Prostate gland (tissue), 2 donors: ENCODE results near the gene PTGER4. TPM values are rescaled to one million over a fixed set of nuclear protein-coding genes. Genes with fewer than 3 reads are reported as not detected.

Experiments
- DNase-seq: peaks from one replicate; pipeline ENCODE4 v3.0.0-alpha.2; 2019; ENCODE audit warnings: low spot score
- H3K27ac ChIP-seq, 2 donors: fragments of 200-600 bp; sonication (generic); 2 replicates each; pipeline ENCODE4 v1.5.1; 2017 to 2019
- H3K27me3 ChIP-seq: fragments of 200-600 bp; sonication (generic); replicated peaks from 2 replicates; pipeline ENCODE4 v1.5.1; 2019; ENCODE audit not compliant: insufficient read depth
- H3K36me3 ChIP-seq, 2 donors: fragments of 200-600 bp; sonication (generic); 1 replicate in 1 of 2; 2 replicates in 1 of 2; pipeline versions ENCODE4 v1.5.1 to v1.8.1; 2017 to 2019
- H3K4me1 ChIP-seq: fragments of 200-600 bp; sonication (generic); replicated peaks from 2 replicates; pipeline ENCODE4 v1.5.1; 2019
- H3K4me3 ChIP-seq, 2 donors: fragments of 200-600 bp; sonication (generic); 2 replicates each; pipeline ENCODE4 v1.5.1; 2017 to 2019
- H3K9me3 ChIP-seq: fragments of 200-600 bp; sonication (generic); 2 replicates; pipeline ENCODE4 v1.5.1; 2017
- POLR2A ChIP-seq: fragments of 450-650 bp; IDR thresholded peaks from one replicate; pipeline ENCODE4 v1.6.1; 2016; ENCODE audit warnings: antibody characterized with exemption, mild to moderate bottlenecking
- POLR2AphosphoS5 ChIP-seq: sonication (generic); formaldehyde crosslinking; IDR thresholded peaks from one replicate; pipeline ENCODE4 v1.6.1; 2017; ENCODE audit warnings: antibody characterized with exemption
- WGBS: methylation state at CpG from one replicate; pipeline ENCODE4 v1.1.5; 2018; 5-methylcytosine and 5-hydroxymethylcytosine counted together
- intact Hi-C: fragments of 100-400 bp; cut with DNase I; formaldehyde crosslinking; loops from one replicate; pipeline ENCODE4 v1.14.2; 2022
- total RNA-seq, 2 donors: library from RNA; depleted of rRNA; stranded (reverse); fragments of >200 nt; gene quantifications; one replicate each; pipeline ENCODE4 v1.1.0, GENCODE V29; 2016
- TF ChIP-seq, protein P1 (sequence below), 4 experiments: fragments of 200-600 bp in 2 of 4; fragments of 450-650 bp in 2 of 4; sonication (generic) in 2 of 4; IDR thresholded peaks; 1 replicate in 3 of 4; 2 replicates in 1 of 4; pipeline ENCODE4 v1.5.1; 2016 to 2019; ENCODE audit warnings: antibody characterized with exemption in 4 of 4, mild to moderate bottlenecking in 2 of 4, moderate library complexity in 2 of 4

PTGER4 gene
- total RNA-seq, 2 donors from 2014 or later, result 22.0 to 78.3 TPM

DNA sequence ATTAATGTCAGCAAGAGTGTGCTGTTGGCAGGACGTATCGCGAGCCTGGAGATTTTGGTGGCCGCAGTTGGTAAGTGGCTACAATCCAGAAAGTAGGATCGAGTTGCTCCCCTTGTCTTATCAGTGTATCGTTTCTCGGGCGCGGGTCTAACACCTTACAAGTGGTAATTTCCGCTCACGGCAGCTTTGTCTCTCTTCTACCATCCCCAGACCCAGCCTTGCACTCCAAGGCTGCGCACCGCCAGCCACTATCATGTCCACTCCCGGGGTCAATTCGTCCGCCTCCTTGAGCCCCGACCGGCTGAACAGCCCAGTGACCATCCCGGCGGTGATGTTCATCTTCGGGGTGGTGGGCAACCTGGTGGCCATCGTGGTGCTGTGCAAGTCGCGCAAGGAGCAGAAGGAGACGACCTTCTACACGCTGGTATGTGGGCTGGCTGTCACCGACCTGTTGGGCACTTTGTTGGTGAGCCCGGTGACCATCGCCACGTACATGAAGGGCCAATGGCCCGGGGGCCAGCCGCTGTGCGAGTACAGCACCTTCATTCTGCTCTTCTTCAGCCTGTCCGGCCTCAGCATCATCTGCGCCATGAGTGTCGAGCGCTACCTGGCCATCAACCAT, 1.1 kb downstream of the PTGER4 start:
- intact Hi-C loops, result no loop called here
- Histone ChIP-seq H3K9me3 (no peaks in the 10 kb centered on the region), H3K27ac (peak overlapping the region; percentile 95 to 97), H3K4me1 (peaks cover 12% of the 10 kb centered on the region), H3K4me3 (peak overlapping the region; percentile 61 to 68), H3K27me3 (peaks cover 2% of the 10 kb centered on the region), H3K36me3 (no peaks in the 10 kb centered on the region)
- DNase-seq, result peak; percentile 10
- 18% methylated on average over 23 of the region's 37 CpGs for WGBS
- no peak for TF ChIP-seq POLR2A
- TF ChIP-seq, protein P1, sequence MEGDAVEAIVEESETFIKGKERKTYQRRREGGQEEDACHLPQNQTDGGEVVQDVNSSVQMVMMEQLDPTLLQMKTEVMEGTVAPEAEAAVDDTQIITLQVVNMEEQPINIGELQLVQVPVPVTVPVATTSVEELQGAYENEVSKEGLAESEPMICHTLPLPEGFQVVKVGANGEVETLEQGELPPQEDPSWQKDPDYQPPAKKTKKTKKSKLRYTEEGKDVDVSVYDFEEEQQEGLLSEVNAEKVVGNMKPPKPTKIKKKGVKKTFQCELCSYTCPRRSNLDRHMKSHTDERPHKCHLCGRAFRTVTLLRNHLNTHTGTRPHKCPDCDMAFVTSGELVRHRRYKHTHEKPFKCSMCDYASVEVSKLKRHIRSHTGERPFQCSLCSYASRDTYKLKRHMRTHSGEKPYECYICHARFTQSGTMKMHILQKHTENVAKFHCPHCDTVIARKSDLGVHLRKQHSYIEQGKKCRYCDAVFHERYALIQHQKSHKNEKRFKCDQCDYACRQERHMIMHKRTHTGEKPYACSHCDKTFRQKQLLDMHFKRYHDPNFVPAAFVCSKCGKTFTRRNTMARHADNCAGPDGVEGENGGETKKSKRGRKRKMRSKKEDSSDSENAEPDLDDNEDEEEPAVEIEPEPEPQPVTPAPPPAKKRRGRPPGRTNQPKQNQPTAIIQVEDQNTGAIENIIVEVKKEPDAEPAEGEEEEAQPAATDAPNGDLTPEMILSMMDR (IDR thresholded peaks at IDR 0.05), result no peak
- TF ChIP-seq POLR2AphosphoS5, result no peak

DNA sequence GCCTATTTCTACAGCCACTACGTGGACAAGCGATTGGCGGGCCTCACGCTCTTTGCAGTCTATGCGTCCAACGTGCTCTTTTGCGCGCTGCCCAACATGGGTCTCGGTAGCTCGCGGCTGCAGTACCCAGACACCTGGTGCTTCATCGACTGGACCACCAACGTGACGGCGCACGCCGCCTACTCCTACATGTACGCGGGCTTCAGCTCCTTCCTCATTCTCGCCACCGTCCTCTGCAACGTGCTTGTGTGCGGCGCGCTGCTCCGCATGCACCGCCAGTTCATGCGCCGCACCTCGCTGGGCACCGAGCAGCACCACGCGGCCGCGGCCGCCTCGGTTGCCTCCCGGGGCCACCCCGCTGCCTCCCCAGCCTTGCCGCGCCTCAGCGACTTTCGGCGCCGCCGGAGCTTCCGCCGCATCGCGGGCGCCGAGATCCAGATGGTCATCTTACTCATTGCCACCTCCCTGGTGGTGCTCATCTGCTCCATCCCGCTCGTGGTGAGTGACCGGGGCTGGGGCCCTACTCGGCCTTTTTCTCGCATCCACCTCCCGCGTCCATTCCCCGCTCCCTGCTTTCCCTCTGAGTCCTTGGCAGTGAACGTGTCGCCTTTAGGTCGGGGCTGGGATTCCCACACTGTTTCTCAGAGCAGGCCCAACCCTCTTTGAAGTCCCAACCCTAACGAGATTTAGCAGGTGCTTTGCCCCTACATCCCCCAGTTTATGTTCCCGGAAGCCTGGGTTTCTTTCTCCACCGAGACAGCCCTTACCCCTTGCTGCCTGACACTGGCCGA, 1.8 kb downstream of the PTGER4 start:
- TF ChIP-seq POLR2AphosphoS5, result no peak
- no peak for TF ChIP-seq POLR2A
- TF ChIP-seq, protein P1 (IDR thresholded peaks at IDR 0.05), result no peak
- Histone ChIP-seq H3K36me3 (no peaks in the 10 kb centered on the region), H3K27me3 (peaks cover 2% of the 10 kb centered on the region), H3K27ac (peak overlapping the region; percentile 27 to 95), H3K9me3 (no peaks in the 10 kb centered on the region), H3K4me3 (peak overlapping the region; percentile 61 to 68), H3K4me1 (peaks cover 17% of the 10 kb centered on the region)
- WGBS, result 14% methylated on average over 66 of the region's 67 CpGs
- no peak for DNase-seq
- intact Hi-C loops, result no loop called here

DNA sequence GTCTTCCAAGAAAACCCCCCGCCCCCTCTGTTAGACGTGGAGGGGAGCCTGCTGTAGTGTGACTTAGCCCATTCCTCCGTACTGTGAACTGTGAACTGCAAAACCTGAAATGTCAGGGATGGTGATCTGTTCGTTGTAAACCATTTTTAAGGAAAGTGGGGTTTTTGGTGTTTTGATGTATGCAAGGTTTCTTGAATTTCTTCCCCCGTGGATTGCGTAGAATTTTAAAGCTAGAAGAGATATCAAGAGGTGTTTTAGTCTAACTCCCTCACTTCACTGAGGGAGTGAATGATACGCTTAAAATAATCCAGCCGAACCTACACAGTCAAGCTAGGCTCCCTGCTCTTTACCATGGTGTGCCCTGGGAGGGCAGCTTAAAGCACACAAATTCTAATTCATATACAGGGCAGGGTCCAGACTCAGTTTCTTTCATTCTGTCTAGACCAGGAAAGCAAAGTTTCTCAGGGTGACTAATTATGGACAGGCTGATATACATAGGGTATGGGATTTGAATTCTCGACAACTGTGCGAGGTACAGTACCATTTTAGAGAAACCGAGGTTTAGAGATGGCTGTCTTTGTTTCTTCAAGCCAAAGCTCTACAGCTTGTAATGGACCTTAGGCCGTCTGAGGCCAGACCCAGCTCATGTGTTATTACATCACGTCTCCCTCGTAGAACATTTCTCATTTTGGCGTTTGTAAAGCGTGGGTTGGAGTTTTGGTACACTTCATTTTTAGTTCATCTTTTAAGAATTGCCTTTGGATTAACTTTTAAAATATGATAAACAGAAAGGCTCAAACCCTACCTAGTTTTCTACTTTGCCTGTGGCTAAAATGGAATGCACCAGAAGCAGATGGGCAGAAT, 2.7 kb downstream of the PTGER4 start:
- WGBS, result 81% methylated on average over 16 of the region's 16 CpGs
- intact Hi-C loops, result no loop called here
- no peak for DNase-seq
- no peak for TF ChIP-seq POLR2AphosphoS5
- no peak for TF ChIP-seq POLR2A
- TF ChIP-seq, protein P1 (IDR thresholded peaks at IDR 0.05), result no peak
- Histone ChIP-seq H3K9me3 (no peaks in the 10 kb centered on the region), H3K4me3 (peak overlapping the region; percentile 61 to 68), H3K36me3 (no peaks in the 10 kb centered on the region), H3K27me3 (peaks cover 2% of the 10 kb centered on the region), H3K27ac (peak overlapping the region; percentile 27 to 95), H3K4me1 (peaks cover 17% of the 10 kb centered on the region)

DNA sequence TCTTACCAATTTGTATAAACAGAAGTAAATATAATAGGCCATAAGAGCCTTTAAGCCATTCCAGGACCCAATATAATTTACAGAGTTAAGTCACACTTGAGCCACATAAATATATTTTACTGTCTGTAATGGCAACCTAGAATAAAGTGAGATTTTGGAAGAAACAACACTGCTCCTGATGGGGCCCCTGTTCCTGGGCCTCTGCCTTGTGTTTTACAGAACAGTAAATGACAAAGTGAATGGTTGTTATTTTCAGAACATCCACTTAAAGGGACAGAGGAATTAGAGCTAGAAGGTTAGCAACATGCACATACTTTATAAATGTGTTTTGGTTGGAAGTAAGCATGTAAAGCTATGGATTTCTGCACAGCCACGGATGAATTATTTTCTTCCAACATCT, 3.6 kb downstream of the PTGER4 start:
- Histone ChIP-seq H3K36me3 (no peaks in the 10 kb centered on the region), H3K27ac (no peak overlapping the region), H3K9me3 (no peaks in the 10 kb centered on the region), H3K27me3 (peaks cover 2% of the 10 kb centered on the region), H3K4me3 (peak overlapping the region in 1 of 2 donors; percentile 61), H3K4me1 (peaks cover 17% of the 10 kb centered on the region)
- DNase-seq, result no peak
- TF ChIP-seq, protein P1 (IDR thresholded peaks at IDR 0.05), result no peak
- TF ChIP-seq POLR2A (no peak), POLR2AphosphoS5 (no peak)
- intact Hi-C loops, result no loop called here
- WGBS, result 40% methylated on average over 1 of the region's 1 CpG
